BLaER1 (cell line): ENCODE measurements around the gene UPF1.
A peak's percentile ranks its signal among the peaks of the same experiment; 100 is the strongest.
"Not testable (repeated sequence)": the region's sequence is repeated elsewhere in the genome, so short reads cannot be mapped to it uniquely, and the experiment has no call there.

Source experiments
- H3K27ac ChIP-seq: shearing (Covaris generic); formaldehyde crosslinking; 2 replicates; pipeline ENCODE4 v1.8.1; 2022
- H3K27me3 ChIP-seq: shearing (Covaris generic); formaldehyde crosslinking; 2 replicates; pipeline ENCODE4 v1.8.1; 2022
- H3K36me3 ChIP-seq: shearing (Covaris generic); formaldehyde crosslinking; 2 replicates; pipeline ENCODE4 v1.8.1; 2022
- H3K4me1 ChIP-seq: shearing (Covaris generic); formaldehyde crosslinking; 2 replicates; pipeline ENCODE4 v1.8.1; 2022
- H3K4me2 ChIP-seq: shearing (Covaris generic); formaldehyde crosslinking; 2 replicates; pipeline ENCODE4 v1.8.1; 2022
- H3K4me3 ChIP-seq: shearing (Covaris generic); formaldehyde crosslinking; 2 replicates; pipeline ENCODE4 v1.8.1; 2022
- H3K9ac ChIP-seq: shearing (Covaris generic); formaldehyde crosslinking; 2 replicates; pipeline ENCODE4 v1.8.1; 2022
- H3K9me3 ChIP-seq: shearing (Covaris generic); formaldehyde crosslinking; 2 replicates; pipeline ENCODE4 v1.8.1; 2022
- H4K20me1 ChIP-seq: shearing (Covaris generic); formaldehyde crosslinking; 2 replicates; pipeline ENCODE4 v1.8.1; 2022
- Cebpa-rat ChIP-seq: shearing (Covaris generic); IDR thresholded peaks from 2 replicates; pipeline ENCODE4 v1.8.1; 2022

UPF1 gene

DNA sequence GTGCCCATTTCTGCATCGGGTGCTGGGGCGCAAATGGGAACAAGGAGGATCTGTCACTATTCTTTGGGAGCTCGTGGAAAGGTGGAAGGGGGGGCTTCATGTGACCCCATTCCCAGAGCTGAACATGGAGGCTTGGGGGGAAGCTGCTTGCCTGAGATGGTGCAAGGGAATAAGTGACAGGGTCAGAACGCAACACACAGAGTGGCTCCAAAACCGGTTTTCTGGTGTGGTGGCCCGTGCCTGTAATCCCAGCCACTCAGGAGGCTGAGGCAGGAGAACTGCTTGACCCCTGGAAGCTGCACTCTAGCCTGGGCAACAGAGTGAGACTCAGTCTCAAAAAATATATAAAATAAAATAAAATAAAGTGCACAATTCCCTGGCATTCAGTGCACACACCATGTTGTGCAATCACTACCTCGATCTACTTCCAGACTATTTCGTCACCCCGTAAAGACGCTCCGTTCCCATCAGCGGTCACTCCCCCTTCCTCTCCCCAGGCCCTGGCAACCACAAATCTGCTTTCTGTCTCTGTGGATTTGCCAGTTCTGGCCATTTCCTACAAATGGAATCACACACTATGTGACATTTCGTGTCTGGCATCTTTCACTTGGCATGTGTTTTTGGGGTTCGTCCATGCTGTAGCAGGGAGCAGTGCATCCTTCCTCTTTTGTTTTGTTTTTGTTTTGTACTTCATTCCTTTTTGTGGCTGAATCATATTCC lies 22.4 kb upstream of the UPF1 start:
- Histone ChIP-seq H3K27ac (no peak overlapping the region), H3K27me3 (no peaks in the 10 kb centered on the region), H3K36me3 (no peaks in the 10 kb centered on the region), H3K4me1 (no peaks in the 10 kb centered on the region), H3K4me3 (no peak overlapping the region), H3K9ac (no peak overlapping the region), H3K4me2 (no peak overlapping the region), H4K20me1 (no peaks in the 10 kb centered on the region), H3K9me3 (no peaks in the 10 kb centered on the region)
- TF ChIP-seq Cebpa-rat = peak; percentile 46

DNA sequence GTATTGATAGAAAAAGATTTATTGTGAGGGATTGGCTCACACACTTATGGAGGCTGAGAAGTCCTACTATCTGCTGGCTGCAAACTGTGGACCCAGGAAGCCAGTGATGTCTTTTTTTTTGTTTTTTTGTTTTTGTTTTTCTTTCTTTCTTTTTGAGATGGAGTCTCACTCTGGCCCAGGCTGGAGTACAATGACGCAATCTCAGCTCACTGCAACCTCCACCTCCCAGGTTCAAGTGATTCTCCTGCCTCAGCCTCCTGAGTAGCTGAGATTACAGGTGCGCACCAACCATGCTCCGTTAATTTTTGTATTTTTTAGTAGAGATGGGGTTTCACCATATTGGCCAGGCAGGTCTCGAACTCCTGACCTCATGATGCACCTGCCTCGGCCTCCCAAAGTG lies 20.1 kb upstream of the UPF1 start:
- H3K36me3 ChIP-seq, H3K4me3 ChIP-seq, H3K9ac ChIP-seq, H3K27ac ChIP-seq, H3K9me3 ChIP-seq, H3K4me2 ChIP-seq, H3K27me3 ChIP-seq, H4K20me1 ChIP-seq, H3K4me1 ChIP-seq: not testable (repeated sequence)

DNA sequence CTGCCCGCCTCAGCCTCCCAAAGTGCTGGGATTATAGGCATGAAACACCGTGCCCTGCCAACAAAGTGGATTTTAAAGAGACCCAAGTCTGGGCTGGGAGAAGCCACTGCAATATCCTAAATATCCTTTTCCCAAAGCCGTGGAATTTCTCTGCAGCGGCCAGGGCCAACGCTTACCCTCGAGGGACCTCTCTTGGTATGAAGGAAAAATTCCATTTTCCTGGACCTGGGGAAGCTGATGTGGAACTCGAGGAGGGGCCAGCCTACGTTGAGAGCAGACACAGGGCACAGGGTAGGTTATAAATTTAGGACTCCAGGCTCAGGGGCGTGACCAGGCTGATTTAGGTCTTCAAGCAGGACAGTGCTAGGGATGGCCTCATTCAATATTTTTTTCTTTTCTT lies 17.7 kb upstream of the UPF1 start:
- no peak for TF ChIP-seq Cebpa-rat

DNA sequence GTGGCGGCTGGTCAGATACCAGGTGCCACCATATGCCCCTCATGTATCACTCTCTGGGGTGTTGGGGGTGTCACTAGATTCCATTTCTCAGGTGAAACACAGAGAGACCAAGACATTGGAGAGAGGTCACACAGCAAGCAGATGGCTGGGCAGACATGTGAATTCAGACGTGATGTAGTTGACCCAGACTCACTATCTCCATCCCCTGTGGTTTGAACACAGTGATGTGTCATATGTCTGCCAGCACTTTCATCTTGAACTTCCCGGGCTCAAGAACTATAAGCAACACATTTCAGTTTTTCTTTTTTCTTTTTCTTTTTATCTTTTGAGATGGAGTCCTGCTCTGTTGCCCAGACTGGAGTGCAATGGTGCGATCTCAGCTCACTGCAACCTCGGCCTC lies 16.1 kb upstream of the UPF1 start:
- Histone ChIP-seq H3K27me3 (no peaks in the 10 kb centered on the region), H3K27ac (no peak overlapping the region), H3K4me3 (no peak overlapping the region), H4K20me1 (no peaks in the 10 kb centered on the region), H3K4me2 (no peak overlapping the region), H3K9ac (no peak overlapping the region), H3K4me1 (peaks cover 9% of the 10 kb centered on the region), H3K9me3 (no peaks in the 10 kb centered on the region), H3K36me3 (no peaks in the 10 kb centered on the region)
- no peak for TF ChIP-seq Cebpa-rat

More for the DNA sequence above, 17.7 kb upstream of the UPF1 start:
- Histone ChIP-seq H3K27ac (no peak overlapping the region), H3K9ac (no peak overlapping the region), H3K9me3 (no peaks in the 10 kb centered on the region), H3K4me1 (peaks cover 9% of the 10 kb centered on the region), H4K20me1 (no peaks in the 10 kb centered on the region), H3K36me3 (no peaks in the 10 kb centered on the region), H3K27me3 (no peaks in the 10 kb centered on the region), H3K4me3 (no peak overlapping the region), H3K4me2 (no peak overlapping the region)

DNA sequence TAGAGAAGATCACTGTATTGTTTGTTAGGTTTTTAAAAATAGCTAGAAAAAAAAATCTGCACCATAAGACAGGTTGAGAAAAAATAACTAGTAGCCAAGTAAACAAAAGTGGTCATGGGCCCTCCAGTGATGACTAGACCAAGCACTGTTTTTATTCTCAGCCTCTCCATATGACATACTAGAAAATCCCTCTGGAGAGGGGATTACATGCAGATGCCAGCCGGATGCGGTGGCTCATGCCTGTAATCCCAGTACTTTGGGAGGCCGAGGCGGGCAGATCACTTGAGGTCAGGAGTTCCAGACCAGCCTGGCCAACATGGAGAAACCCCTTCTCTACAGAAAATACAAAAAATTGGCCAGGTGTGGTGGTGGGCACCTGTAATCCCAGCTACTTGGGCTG lies 15.1 kb upstream of the UPF1 start:
- H3K27ac ChIP-seq, H3K4me1 ChIP-seq, H3K4me3 ChIP-seq, H4K20me1 ChIP-seq, H3K9ac ChIP-seq, H3K9me3 ChIP-seq, H3K4me2 ChIP-seq, H3K27me3 ChIP-seq, H3K36me3 ChIP-seq: not testable (repeated sequence)

DNA sequence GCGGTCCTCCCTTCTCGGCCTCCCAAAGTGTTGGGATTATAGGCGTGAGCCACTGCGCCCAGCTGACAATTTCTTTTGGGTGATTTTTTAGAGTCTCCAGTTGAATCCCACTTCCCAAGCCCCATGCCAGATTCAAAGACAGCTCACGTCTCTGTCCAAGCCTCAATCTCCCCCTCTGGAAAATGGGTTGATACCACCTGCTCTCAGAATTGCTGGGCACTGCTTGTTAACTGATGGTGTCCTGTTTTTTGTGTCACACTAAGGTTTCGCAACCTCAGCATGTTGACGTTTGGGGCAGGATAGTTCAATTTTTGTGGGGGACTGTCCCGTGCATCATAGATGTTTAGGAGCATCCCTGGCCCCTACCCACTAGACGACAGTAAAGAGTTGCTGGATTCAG lies 14.2 kb upstream of the UPF1 start:
- peaks cover 9% of the 10 kb centered on the region for H3K4me1 ChIP-seq
- no peak overlapping the region for H3K9ac ChIP-seq
- no peaks in the 10 kb centered on the region for H3K9me3 ChIP-seq
- no peak overlapping the region for H3K4me2 ChIP-seq
- H3K27me3 ChIP-seq = no peaks in the 10 kb centered on the region
- TF ChIP-seq Cebpa-rat = no peak
- H4K20me1 ChIP-seq = no peaks in the 10 kb centered on the region
- H3K36me3 ChIP-seq = no peaks in the 10 kb centered on the region
- H3K4me3 ChIP-seq = no peak overlapping the region
- no peak overlapping the region for H3K27ac ChIP-seq

DNA sequence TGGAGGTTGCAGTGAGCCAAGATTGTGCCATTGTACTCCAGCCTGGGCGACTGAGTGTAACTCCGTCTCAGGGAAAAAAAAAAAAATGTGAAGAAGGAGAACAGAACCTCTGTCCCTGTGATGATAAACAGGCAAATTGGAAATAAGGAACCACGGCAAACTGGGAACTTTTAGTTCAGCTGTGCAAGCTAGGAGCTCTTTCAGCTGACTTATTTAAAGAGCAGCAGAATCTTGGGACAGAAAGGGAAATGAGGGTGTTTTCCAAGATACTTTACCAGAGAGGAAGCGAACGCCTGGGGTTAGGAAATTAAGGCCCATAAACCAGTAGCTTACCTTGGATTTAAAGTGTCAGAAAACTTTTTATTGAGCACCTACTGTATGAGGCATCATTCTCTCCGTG lies 3.0 kb upstream of the UPF1 start:
- no peak overlapping the region for H3K27ac ChIP-seq
- no peaks in the 10 kb centered on the region for H3K27me3 ChIP-seq
- peaks cover 20% of the 10 kb centered on the region for H4K20me1 ChIP-seq
- peaks cover 23% of the 10 kb centered on the region for H3K9me3 ChIP-seq
- no peak overlapping the region for H3K4me2 ChIP-seq
- H3K4me1 ChIP-seq = peaks cover 4% of the 10 kb centered on the region
- TF ChIP-seq Cebpa-rat = no peak
- no peak overlapping the region for H3K4me3 ChIP-seq
- peaks cover 3% of the 10 kb centered on the region; the same call in 1 of the 2 replicates for H3K36me3 ChIP-seq
- H3K9ac ChIP-seq = no peak overlapping the region

DNA sequence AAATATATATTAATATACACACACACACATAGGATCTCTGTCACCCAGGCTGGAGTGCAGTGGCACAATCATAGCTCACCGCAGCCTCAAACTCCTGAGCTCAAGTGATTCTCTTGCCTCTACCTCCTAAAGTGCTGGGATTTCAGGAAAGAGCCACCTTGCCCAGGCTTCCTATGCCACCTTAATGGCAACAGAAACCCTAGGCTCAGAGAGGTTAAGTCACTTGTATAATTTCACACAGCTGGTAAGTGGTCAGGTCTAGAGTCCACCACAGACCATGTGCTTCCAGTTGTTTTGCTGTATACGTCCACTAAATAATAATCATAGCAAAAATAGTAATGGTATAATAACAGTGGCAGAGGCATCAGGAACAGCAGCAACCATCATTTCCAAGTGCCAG lies 1.3 kb upstream of the UPF1 start:
- Histone ChIP-seq H3K4me3 (no peak overlapping the region), H3K27me3 (no peaks in the 10 kb centered on the region), H3K36me3 (peaks cover 20% of the 10 kb centered on the region), H3K9me3 (peaks cover 23% of the 10 kb centered on the region), H3K4me2 (no peak overlapping the region), H4K20me1 (peaks cover 37% of the 10 kb centered on the region), H3K27ac (no peak overlapping the region), H3K9ac (no peak overlapping the region), H3K4me1 (peaks cover 21% of the 10 kb centered on the region)
- no peak for TF ChIP-seq Cebpa-rat

DNA sequence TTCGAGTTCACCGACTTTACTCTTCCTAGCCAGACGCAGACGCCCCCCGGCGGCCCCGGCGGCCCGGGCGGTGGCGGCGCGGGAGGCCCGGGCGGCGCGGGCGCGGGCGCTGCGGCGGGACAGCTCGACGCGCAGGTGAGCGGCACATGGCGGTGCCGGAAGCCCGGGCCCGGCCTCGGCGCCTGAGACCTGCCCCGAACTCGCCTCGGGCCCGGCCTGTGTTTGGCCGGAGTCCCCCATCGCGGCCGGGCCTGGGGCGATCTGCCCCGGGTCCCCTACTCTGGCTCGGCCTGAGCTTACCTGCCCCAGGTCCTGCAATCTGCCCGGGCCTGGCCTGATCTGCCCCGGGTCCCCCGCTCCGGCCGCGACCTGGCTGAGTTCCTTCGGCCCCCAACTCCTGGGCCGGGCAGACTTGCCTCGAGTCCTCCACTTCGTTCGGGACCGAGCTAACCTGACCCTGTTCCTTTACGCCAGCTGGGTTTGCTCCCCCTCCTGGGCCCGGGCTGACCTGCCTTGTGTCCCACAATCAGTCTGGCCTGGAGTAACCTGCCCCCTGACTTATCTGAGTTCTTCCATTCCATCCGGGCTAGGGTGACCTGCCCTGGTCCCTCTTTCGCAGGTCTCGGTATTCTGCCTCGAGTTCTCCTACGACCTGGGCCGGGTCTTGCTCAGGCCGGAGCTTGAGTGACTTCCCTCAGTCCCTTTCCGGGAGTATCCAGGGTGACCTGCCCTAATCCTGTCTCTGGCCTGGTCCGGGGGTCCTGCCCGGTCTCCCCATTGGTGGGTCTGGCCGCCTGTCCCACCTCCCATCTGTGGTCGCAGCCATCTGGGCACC lies 764 bp downstream of the UPF1 start:
- Histone ChIP-seq H3K36me3 (peaks cover 40% of the 10 kb centered on the region), H4K20me1 (peaks cover 57% of the 10 kb centered on the region), H3K27me3 (no peaks in the 10 kb centered on the region), H3K9me3 (peaks cover 4% of the 10 kb centered on the region), H3K4me1 (peaks cover 41% of the 10 kb centered on the region), H3K9ac (peak overlapping the region; percentile 96), H3K4me3 (peak overlapping the region; percentile 100), H3K27ac (peak overlapping the region; percentile 94), H3K4me2 (peak overlapping the region; percentile 97)
- no peak for TF ChIP-seq Cebpa-rat

DNA sequence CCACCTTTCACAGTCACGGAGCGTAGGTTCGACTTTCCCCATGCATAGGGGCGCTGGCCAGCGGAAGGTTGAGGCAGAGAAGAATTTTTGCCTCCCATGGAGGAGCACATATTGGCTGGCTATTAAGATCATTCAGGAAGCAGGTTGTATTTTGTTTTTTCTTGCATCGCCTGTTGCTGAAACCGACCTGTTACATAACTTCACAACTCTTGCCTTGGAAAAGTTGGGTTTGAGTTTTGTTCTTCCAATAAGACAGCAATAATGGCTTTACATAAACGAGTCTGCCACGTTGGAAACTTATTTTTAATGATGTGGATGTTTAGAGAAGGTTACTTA lies 1.4 kb downstream of the UPF1 start:
- H3K4me3 ChIP-seq = peak overlapping the region; percentile 100
- no peak for TF ChIP-seq Cebpa-rat
- peaks cover 47% of the 10 kb centered on the region for H3K4me1 ChIP-seq
- peak overlapping the region; percentile 96 for H3K9ac ChIP-seq
- H3K9me3 ChIP-seq = no peaks in the 10 kb centered on the region
- peak overlapping the region; percentile 97 for H3K4me2 ChIP-seq
- H3K27me3 ChIP-seq = no peaks in the 10 kb centered on the region
- peaks cover 63% of the 10 kb centered on the region for H4K20me1 ChIP-seq
- H3K27ac ChIP-seq = peak overlapping the region; percentile 94
- peaks cover 46% of the 10 kb centered on the region for H3K36me3 ChIP-seq
